ENCODE measurements around the gene PLA2G4A. TPM values are rescaled to one million over a fixed set of nuclear protein-coding genes. Genes with fewer than 3 reads are reported as not detected.

Gene PLA2G4A
- total RNA-seq, 1 experiment from 2014 or later, result 10.6 TPM

DNA sequence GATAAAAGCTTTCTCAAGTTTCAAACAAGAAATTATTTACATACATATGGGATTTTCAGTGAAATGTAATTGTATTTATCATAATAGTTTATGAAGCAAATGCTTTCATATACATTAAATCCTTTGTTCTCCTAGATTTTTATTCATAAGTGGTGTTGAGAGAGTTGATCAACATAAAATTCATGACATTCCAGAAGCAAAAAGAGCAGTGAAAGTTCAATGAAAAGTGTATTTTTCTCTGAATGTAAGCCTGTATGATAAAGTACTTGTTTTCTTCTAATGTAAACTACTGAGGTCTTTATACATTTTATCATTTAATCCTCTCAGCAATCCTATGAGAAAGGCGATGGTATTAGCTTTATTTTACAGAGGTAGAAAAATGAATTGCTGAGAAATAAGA, 146.5 kb downstream of the PLA2G4A start:
- no peak for DNase-seq (ENCODE audit: low spot score)

GRCh38 chr1:186976700-186977099, 148.0 kb downstream of the PLA2G4A start:
- DNase-seq (ENCODE audit: low spot score), result no peak

DNA sequence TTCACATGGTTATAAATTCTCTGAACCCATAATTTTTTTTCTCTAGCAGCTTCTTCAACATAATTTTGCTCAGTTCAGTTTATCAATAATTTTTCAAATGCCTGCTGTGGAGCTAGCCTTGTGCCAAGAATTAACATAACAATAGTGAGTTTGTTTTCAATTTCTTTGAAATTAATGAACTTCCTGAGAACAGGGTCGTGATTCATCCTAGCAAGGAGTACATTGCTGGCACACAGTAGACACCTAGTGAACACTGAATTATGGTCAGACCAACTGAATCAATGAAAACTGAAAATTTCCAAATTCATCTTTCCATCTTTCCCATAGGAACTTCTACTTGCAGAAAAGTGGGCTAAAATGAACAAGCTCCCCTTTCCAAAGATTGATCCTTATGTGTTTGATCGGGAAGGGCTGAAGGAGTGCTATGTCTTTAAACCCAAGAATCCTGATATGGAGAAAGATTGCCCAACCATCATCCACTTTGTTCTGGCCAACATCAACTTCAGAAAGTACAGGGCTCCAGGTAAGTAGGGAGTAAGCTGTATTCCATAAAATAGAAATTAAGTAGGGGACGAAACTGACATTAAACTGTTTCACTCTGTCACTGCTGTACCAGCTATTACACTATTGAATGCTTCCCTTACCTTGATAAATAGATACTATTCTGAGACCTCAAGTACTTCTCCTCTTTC, 148.7 kb downstream of the PLA2G4A start:
- DNase-seq (ENCODE audit: low spot score), result no peak

GRCh38 chr1:186978596-186979556, 150.1 kb downstream of the PLA2G4A start:
- DNase-seq (ENCODE audit: low spot score), result no peak

GRCh38 chr1:186980400-186980799, 151.7 kb downstream of the PLA2G4A start:
- DNase-seq (ENCODE audit: low spot score), result no peak

DNA sequence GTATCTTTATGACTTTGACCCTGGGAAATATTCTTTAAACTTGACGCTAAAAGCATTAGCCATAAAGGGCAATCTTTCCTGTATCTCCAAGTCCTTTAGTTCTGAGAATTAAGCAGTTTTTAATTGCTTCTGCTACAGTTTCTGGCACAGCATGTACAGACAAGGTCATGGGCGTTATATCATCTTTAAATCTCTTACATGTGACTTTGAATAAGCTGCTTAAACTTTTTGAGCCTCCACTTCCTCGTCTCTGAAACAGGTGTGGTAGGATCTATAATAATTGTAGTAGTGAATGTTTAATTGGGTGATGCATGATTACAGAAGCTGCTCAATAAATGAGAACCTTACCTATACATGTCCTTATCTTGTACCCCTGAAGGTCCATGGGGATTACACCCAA, 153.4 kb downstream of the PLA2G4A start:
- peak; percentile 10 for DNase-seq (ENCODE audit: low spot score)

- DNase-seq (ENCODE audit: low spot score), result no peak
Measured at GRCh38 chr1:186983327-186983726, 154.6 kb downstream of the PLA2G4A start.

- DNase-seq (ENCODE audit: low spot score), result no peak
Measured at GRCh38 chr1:186984959-186985358, 156.2 kb downstream of the PLA2G4A start.

- DNase-seq (ENCODE audit: low spot score), result peak; percentile 82
Measured at GRCh38 chr1:186985889-186986491, 157.2 kb downstream of the PLA2G4A start.

GRCh38 chr1:186987065-186987464, 158.3 kb downstream of the PLA2G4A start:
- no peak for DNase-seq (ENCODE audit: low spot score)

- DNase-seq (ENCODE audit: low spot score), result no peak
Measured at GRCh38 chr1:186987769-186988168, 159.0 kb downstream of the PLA2G4A start.

- no peak for DNase-seq (ENCODE audit: low spot score)
Measured at GRCh38 chr1:186993996-186994395, 165.2 kb downstream of the PLA2G4A start.

GRCh38 chr1:186994897-186995296, 166.1 kb downstream of the PLA2G4A start:
- DNase-seq (ENCODE audit: low spot score), result no peak

DNA sequence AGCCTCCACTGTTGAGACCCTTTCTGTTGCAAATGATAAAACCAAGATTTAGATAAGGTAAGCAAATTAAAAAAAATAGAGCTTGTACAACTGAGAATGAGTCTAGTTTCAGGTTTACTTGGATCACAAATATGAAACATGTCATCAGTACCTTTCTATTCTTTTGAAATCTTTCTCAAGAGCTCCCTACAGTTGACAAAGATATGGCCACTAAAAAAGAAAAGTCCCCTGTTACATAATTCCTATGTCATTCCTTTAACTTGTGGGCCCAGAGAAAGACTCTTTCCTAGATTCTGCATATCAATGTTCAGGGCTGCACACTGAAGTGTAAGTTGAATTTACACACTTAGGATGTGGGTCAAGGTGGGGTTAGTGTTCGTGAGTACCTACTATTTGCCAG, 168.1 kb downstream of the PLA2G4A start:
- no peak for DNase-seq (ENCODE audit: low spot score)

- DNase-seq (ENCODE audit: low spot score), result no peak
Measured at GRCh38 chr1:186997877-186998276, 169.1 kb downstream of the PLA2G4A start.

DNA sequence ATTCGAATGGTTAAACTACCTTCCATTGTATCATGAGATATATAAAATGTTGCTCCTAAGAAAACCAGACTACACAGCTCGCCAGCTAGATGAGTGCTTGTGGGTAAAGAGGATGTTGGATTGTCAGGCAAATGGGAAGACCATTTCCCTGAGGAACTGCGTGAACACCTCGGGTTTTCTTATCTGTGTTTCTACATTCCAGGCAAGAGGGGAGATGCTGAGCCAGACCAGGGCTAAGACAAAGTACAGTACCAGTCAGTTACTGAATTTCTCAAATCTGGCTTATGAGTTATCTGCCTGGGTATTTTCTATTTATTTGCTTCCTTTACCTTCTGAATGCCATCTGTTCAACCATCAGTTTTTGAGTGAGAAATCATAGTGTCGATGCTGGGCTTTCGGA, 170.8 kb downstream of the PLA2G4A start:
- no peak for DNase-seq (ENCODE audit: low spot score)

- DNase-seq (ENCODE audit: low spot score), result no peak
Measured at GRCh38 chr1:187001198-187001889, 172.6 kb downstream of the PLA2G4A start.

- DNase-seq (ENCODE audit: low spot score), result no peak
Measured at GRCh38 chr1:187003353-187003752, 174.6 kb downstream of the PLA2G4A start.

- DNase-seq (ENCODE audit: low spot score), result no peak
Measured at GRCh38 chr1:187006896-187007295, 178.1 kb downstream of the PLA2G4A start.

DNA sequence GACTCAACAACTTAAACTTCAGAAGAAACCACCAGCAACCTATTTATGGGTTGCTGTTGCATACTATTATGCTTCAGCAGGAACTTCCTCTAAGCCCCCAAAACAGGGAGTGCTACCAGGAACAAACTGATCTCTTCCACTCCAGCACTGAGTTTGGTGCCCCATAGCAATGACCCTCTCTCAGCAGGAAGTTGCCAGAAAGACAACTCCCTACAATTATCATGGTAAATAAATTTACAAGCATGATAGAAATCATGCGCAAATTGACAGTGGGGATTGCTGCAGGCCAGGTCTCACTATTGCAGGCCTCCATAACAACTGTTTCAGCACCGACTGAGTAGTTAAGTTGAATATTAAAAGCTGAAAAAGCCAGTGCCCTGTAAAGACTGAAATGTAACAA, 180.6 kb downstream of the PLA2G4A start:
- peak; percentile 9 for DNase-seq (ENCODE audit: low spot score)

DNA sequence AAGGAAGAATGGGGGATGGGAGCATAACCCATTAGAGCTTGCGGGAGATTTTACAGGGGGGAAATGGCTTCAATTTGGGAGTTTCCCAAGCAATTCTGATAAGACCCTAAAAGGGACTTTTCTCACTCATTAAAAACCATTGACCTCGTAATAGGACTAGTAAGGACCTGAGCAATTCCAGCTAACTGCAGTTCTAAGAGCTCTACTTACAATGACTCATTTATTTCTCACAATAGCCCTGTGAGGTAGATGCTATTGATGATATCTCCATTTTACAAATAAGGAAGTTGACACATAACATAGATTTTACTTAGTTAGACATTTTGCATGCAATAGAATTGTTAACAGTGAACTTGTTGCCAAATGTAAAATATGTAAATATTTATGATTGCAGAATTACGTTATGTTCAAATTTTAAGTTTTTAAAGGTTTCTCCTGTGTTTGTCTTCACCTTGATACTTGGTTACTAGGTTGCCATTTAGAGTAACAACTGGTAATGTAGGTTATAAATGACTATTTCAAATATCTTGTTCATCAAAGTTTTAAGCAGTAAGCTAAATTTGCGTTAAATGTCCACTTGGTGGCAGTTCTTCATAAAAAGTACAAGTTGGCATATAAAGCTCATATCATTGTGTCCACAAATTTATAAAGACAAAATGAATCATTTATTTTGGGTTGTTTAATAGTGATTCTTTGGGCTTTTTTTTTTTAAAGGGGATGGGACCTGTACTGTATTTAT, 182.0 kb downstream of the PLA2G4A start:
- peak; percentile 46 for DNase-seq (ENCODE audit: low spot score)

All from HT-29 (cell line).